Memory B cell (primary cell): Measurements from ENCODE around the gene KCNJ18.
"Not testable (repeated sequence)": the region's sequence is repeated elsewhere in the genome, so short reads cannot be mapped to it uniquely, and the experiment has no call there.

Experiments
- ATAC-seq: fragments of 150-1000 bp; cut with Tn5 transposase; 2 replicates; pipeline ENCODE4 v1.10.0; 2021; ENCODE audit warnings: low read depth, mild to moderate bottlenecking, moderate library complexity
- DNase-seq, 2 donors: peaks; one replicate each; pipeline ENCODE4 v3.0.0; 2022; ENCODE audit warnings: low spot score in 2 of 2
- H3K27ac Mint-ChIP-seq: one replicate; pipeline ENCODE4 v1.8.0; 2022; ENCODE audit warnings: mild to moderate bottlenecking, moderate library complexity, mixed read lengths
- H3K27me3 Mint-ChIP-seq: one replicate; pipeline ENCODE4 v1.8.0; 2022; ENCODE audit warnings: mixed read lengths
- H3K36me3 Mint-ChIP-seq: one replicate; pipeline ENCODE4 v1.8.0; 2022; ENCODE audit warnings: mild to moderate bottlenecking, mixed read lengths
- H3K4me1 Mint-ChIP-seq: one replicate; pipeline ENCODE4 v1.8.0; 2022; ENCODE audit warnings: mixed read lengths
- H3K4me3 Mint-ChIP-seq: one replicate; pipeline ENCODE4 v1.8.0; 2022; ENCODE audit warnings: mild to moderate bottlenecking, moderate library complexity, mixed read lengths
- H3K9me3 Mint-ChIP-seq: one replicate; pipeline ENCODE4 v1.8.0; 2022; ENCODE audit warnings: mixed read lengths

The KCNJ18 gene

DNA sequence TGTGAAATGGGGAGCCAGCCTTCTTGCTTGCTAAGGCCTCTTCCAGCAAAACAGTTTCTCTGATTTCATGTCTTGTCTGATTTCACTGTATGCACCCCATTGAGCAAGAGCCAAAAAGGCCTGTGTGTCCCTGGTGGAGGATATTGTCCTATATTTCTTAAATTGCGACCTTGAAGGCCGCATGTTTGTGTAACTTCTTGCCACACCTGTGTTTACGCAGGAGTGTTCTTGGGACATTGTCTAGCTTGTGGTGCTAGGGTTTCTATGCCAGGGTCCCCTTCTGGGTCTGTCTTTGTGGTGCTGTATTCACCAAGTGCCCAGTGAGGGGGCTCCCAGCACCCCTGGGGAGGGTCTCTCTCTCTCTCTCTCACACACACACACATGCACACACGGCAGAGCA lies 6.8 kb downstream of the KCNJ18 start:
- DNase-seq, H3K4me1 Mint-ChIP-seq, ATAC-seq, H3K27me3 Mint-ChIP-seq, H3K36me3 Mint-ChIP-seq, H3K4me3 Mint-ChIP-seq, H3K27ac Mint-ChIP-seq: not testable (repeated sequence)
- peaks cover 13% of the 10 kb centered on the region for H3K9me3 Mint-ChIP-seq

DNA sequence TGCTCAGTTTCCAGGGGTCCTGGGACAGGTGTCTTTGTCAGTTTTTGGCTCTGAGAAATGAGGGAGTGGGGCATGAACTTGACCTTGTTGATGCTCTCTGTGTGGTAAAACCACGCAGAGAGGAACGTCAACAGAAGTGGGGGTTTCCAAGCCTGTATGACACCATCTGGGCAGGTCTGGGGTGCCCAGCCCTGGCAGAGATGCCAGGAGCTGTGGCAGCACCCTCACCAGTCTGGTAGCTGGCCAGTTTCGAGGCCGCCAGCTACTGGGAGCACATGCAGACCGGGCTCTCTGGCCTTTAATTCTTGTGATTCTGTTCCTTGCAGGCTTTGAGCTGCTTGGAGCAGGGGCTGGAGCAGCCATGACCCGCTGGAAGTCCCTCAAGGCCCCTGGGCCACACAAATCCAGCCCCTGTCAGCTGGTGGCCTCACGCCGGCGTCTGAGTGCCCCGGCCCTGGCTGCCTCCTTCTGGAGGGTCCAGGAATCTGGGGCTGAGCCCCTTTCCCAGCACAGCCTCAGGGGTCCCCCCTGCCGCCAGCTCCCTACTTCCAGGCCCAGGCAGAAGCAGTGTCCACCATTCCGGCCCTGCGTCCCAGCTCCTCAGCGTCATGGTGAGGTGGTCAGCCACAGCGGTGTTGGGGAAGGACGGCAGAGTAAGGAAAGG lies 7.4 kb downstream of the KCNJ18 start:
- H3K27ac Mint-ChIP-seq, H3K4me1 Mint-ChIP-seq, DNase-seq, H3K27me3 Mint-ChIP-seq, H3K36me3 Mint-ChIP-seq, ATAC-seq, H3K9me3 Mint-ChIP-seq, H3K4me3 Mint-ChIP-seq: not testable (repeated sequence)

DNA sequence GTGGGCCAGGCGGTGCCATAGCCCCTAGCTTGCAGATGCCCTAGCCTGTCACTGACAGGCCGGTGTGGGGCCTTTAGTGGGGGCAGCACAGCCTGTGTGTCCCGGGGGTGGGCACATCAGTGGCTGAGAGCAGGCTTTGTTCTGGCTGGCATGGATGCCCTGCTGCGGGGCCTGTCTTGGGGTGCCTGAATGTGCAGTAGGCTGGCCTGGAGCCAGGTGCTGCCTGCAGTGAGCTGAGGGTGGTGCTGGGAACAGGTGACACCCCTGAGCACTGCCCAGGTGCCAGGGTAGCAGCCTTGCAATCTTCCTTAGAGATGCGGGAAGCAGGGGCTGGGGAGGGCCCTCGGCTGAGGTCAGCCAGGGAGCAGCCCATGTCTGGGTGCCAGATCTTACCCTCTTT lies 8.8 kb downstream of the KCNJ18 start:
- not testable (repeated sequence) for H3K4me3 Mint-ChIP-seq, H3K27me3 Mint-ChIP-seq, H3K36me3 Mint-ChIP-seq, H3K9me3 Mint-ChIP-seq, H3K27ac Mint-ChIP-seq, ATAC-seq, DNase-seq, H3K4me1 Mint-ChIP-seq

DNA sequence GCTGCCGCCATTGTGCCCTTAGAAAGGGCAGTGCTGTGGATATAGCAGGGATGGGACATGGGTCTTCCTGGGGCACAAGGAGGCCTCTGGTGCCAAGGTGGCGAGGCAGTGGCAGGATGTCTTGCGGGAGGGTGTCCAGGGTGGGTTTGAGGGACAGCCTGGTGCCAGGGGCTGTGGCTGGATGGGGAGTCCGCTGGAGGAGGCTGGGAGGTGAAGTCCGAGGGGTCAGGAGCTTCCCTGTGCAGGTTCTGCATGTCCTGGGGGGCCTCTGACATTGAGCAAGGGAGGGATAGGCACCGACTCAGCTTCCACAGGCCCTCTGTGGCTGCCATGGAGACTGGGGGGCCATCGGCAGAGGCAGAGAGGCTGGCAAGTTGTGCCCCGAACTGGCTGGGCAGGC lies 9.7 kb downstream of the KCNJ18 start:
- H3K9me3 Mint-ChIP-seq, DNase-seq, H3K4me1 Mint-ChIP-seq, H3K27me3 Mint-ChIP-seq, H3K4me3 Mint-ChIP-seq, H3K27ac Mint-ChIP-seq, ATAC-seq, H3K36me3 Mint-ChIP-seq: not testable (repeated sequence)

DNA sequence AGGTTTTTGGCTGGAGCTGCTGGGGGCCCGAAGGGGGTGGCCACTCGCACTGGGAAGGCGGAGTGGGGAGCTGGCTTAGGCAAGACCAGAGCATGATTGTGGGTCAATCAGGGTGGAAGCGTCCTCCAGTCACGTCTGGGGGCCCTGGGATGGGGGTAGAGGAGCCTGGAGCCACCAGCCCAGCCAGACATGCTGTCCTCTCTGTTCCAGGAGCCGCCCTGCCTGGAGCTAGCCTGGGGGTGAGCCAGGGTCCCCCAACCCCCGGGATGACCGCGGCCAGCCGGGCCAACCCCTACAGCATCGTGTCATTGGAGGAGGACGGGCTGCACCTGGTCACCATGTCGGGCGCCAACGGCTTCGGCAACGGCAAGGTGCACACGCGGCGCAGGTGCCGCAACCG lies 10.2 kb downstream of the KCNJ18 start:
- H3K4me3 Mint-ChIP-seq, H3K9me3 Mint-ChIP-seq, ATAC-seq, DNase-seq, H3K27ac Mint-ChIP-seq, H3K36me3 Mint-ChIP-seq, H3K4me1 Mint-ChIP-seq, H3K27me3 Mint-ChIP-seq: not testable (repeated sequence)

DNA sequence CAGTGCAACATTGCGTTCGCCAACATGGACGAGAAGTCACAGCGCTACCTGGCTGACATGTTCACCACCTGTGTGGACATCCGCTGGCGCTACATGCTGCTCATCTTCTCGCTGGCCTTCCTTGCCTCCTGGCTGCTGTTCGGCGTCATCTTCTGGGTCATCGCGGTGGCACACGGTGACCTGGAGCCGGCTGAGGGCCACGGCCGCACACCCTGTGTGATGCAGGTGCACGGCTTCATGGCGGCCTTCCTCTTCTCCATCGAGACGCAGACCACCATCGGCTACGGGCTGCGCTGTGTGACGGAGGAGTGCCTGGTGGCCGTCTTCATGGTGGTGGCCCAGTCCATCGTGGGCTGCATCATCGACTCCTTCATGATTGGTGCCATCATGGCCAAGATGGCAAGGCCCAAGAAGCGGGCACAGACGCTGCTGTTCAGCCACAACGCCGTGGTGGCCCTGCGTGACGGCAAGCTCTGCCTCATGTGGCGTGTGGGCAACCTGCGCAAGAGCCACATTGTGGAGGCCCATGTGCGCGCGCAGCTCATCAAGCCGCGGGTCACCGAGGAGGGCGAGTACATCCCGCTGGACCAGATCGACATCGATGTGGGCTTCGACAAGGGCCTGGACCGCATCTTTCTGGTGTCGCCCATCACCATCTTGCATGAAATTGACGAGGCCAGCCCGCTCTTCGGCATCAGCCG lies 10.8 kb downstream of the KCNJ18 start:
- H3K36me3 Mint-ChIP-seq, ATAC-seq, H3K9me3 Mint-ChIP-seq, H3K27me3 Mint-ChIP-seq, DNase-seq, H3K4me1 Mint-ChIP-seq, H3K4me3 Mint-ChIP-seq, H3K27ac Mint-ChIP-seq: not testable (repeated sequence)

DNA sequence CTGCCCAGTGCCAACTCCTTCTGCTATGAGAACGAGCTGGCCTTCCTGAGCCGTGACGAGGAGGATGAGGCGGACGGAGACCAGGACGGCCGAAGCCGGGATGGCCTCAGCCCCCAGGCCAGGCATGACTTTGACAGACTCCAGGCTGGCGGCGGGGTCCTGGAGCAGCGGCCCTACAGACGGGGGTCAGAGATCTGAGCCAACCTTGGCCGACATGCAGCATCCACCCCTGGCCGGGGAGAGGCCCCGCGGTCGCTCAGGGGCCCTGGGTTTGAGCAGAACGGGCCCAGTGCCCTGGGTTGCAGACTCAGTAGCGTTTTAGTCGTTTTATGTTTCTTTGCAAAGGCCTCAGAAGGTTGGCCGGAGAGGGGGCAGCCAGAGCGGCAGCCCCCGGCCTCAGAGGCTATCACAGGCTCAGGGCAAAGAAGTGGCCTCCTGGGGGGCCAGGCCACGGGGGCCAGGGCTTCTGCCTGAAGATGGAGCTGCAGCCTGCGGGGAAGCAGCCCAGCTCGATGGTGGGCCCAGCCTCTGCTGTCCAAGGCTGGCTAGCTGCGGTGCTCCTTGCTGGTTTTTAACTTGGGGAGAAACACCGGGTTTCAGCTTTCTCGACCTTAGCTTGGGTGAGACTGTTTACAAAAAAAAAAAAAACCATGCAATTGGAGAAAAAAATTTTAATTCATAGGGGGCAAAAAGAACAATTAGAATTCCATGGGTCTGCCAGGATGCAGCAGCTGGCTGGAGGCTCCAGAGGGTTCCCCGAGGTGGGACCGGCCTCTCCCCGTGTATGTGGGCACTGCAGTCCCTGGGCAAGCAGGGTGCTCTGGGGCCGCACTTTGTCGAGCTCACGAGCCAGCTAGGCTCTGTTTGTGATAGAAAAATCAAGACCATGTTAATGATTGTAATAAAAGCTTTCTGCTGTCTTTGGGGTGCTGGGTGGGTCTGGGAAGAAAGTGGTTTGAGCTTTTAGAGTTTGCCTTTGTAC lies 11.9 kb downstream of the KCNJ18 start:
- not testable (repeated sequence) for H3K27ac Mint-ChIP-seq, DNase-seq, H3K9me3 Mint-ChIP-seq, H3K36me3 Mint-ChIP-seq, H3K4me3 Mint-ChIP-seq, H3K4me1 Mint-ChIP-seq, ATAC-seq, H3K27me3 Mint-ChIP-seq

DNA sequence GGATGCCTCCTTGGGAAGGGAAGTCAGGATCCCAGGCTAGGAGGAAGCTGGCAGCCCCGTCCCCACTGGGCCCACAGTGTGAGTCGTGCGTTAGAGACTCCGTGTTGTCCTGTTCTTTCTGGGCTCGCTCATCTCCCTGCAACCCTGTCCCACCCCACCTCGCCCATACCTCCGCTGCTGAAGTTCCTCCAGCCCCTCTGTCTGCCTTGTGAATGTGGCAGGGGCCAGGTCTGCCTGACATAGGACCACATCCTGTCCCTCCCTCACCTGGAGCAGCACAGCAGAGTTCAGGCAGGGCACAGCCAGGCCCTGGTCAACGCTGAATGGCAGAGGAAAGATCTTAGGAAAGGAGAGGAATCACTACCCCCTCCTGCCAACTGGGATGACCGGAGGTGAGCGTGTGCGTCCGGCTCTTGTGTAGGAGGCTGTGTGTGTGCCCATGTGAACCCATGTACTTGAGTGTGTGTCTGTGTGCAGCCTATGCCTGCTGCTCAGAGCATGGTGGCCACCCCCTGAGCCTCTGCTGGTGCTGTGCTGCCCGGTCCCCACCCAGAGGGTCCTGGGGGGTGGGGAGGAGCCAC lies 12.8 kb downstream of the KCNJ18 start:
- Mint-ChIP-seq H3K4me1 (no peaks in the 10 kb centered on the region), H3K27ac (no peak overlapping the region), H3K36me3 (no peaks in the 10 kb centered on the region), H3K9me3 (no peaks in the 10 kb centered on the region), H3K4me3 (no peak overlapping the region), H3K27me3 (peaks cover 2% of the 10 kb centered on the region)
- ATAC-seq (no peak), DNase-seq (no peak)

DNA sequence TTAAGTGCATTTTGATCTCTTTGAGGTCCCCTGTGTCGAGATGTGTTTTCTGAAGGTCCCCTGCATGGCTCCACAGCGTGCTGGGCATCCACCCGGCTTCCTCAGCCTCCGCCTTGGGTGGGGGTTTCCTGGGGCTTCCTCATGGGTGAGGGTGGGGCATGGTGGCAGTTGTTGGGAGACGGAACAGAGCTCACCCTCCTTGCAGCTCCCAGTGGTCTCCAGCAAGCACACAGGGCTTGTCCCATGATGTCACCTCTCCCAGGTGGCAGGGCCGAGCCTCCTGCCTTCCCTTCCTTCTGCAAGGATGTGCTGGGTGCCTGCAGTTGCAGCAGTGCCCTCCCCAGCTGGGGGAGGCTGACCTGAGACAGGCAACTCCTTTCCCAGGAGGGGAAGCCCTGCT lies 13.4 kb downstream of the KCNJ18 start:
- not testable (repeated sequence) for H3K4me3 Mint-ChIP-seq, H3K27me3 Mint-ChIP-seq, DNase-seq, H3K9me3 Mint-ChIP-seq, H3K27ac Mint-ChIP-seq, ATAC-seq, H3K36me3 Mint-ChIP-seq, H3K4me1 Mint-ChIP-seq

DNA sequence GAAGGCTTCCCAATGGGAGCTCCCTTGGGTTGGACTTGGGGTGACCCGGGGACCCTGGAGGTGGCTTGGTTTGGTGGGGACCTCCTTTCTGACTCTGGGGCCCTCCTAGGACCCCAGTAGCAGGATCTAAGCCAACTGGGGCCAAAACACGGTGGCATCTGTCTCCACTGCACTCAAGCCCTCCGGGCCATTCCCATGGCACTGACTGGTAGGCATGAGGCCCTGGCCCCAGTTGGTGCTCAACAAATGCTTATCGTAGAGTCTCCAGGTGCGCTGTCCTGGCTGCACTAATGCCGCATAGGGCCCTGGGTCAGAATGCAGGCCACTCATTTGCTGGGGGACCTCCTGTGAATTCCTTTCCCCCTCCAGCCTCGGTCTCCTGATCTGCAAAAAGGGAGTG lies 14.2 kb downstream of the KCNJ18 start:
- H3K27me3 Mint-ChIP-seq, ATAC-seq, H3K4me1 Mint-ChIP-seq, H3K9me3 Mint-ChIP-seq, H3K27ac Mint-ChIP-seq, DNase-seq, H3K36me3 Mint-ChIP-seq, H3K4me3 Mint-ChIP-seq: not testable (repeated sequence)

DNA sequence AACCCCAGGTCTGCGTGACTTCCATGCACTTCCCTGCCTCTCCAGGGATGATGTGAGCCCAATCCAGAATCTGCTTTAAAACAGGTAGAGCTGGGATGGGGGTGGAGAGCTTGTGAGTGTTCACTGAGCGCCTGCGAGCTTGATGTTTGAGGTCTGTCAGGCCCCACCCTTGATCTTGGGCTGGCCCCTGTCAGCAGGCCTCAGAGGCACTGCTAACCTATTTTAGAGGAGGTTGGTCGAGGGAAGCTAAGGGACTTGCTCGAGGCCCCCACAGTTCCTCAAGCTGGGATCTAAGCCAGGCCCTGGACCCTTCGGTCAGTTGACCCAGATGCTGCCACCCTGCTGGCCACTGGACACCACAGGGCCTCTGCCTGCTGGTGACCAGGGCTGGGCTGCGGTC lies 14.8 kb downstream of the KCNJ18 start:
- DNase-seq, H3K27me3 Mint-ChIP-seq, H3K27ac Mint-ChIP-seq, H3K36me3 Mint-ChIP-seq, H3K4me1 Mint-ChIP-seq, H3K4me3 Mint-ChIP-seq, ATAC-seq, H3K9me3 Mint-ChIP-seq: not testable (repeated sequence)

DNA sequence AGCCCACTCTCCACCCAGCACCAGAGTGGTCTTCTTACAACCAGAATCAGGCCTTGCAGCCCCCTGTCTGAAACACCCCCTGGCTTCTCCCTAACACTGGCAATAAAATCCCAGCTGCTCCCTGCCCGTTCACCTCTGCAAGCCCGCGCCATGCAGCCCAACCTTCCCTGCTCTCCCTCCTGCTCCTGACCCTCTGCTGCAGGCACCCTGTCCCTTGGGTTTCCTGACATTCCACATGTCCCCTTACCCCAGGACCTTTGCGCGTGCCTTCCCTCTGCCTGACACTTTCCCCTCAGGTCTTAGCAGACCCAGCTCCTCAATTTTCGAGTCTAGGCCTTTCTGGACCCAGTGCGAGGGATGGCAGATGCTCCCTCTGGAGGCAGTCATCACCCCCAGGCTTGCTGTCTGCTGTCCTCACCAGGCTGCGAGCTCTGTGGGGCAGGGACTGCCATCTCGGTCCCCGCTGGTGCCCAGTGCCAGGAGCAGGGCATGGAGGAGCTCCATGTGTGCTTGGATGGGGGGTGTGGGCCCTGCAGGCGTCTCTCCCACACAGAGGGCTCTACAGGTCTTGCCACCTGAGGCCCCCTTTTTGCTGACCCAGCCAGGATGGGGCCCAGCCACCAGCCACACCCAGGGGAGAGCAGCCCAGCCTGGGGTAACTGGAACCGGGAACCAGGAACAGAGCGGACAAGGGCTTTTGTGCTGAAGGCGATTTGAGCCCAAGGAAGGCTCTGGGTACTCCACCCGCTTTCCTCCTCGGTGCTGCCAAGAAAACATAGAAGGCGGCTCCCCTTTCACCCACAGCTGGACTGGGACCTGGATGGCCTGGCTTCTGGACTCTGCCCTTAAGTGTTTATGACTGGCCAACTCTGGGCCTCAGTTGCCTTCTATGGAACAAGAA lies 15.6 kb downstream of the KCNJ18 start:
- not testable (repeated sequence) for H3K27ac Mint-ChIP-seq, H3K27me3 Mint-ChIP-seq, H3K36me3 Mint-ChIP-seq, H3K9me3 Mint-ChIP-seq, H3K4me1 Mint-ChIP-seq, DNase-seq, H3K4me3 Mint-ChIP-seq, ATAC-seq
